Central memory CD4-positive, alpha-beta T cell (primary cell): Measurements from ENCODE around the gene PTPN4.
"Not testable (repeated sequence)": the region's sequence is repeated elsewhere in the genome, so short reads cannot be mapped to it uniquely, and the experiment has no call there.

Experiments
- DNase-seq: peaks from one replicate; pipeline ENCODE4 v3.0.0; 2022

The PTPN4 gene

GRCh38 chr2:119765433-119766002, 5.8 kb downstream of the PTPN4 start:
- DNase-seq: no peak

- DNase-seq: no peak
These were observed 7.2 kb downstream of the PTPN4 start for GRCh38 chr2:119766944-119767343.

- DNase-seq: no peak
These were observed 9.0 kb downstream of the PTPN4 start for GRCh38 chr2:119768742-119769141.

GRCh38 chr2:119769645-119770044, 9.9 kb downstream of the PTPN4 start:
- no peak for DNase-seq

GRCh38 chr2:119771331-119771730, 11.6 kb downstream of the PTPN4 start:
- no peak for DNase-seq

GRCh38 chr2:119772128-119772527, 12.4 kb downstream of the PTPN4 start:
- no peak for DNase-seq

- peak; percentile 23 for DNase-seq
These were observed 13.0 kb downstream of the PTPN4 start for GRCh38 chr2:119772767-119773166.

GRCh38 chr2:119774026-119774425, 14.3 kb downstream of the PTPN4 start:
- no peak for DNase-seq

- no peak for DNase-seq
These were observed 15.4 kb downstream of the PTPN4 start for GRCh38 chr2:119775102-119775501.

- no peak for DNase-seq
These were observed 22.7 kb downstream of the PTPN4 start for GRCh38 chr2:119782308-119783027.

GRCh38 chr2:119784876-119785275, 25.2 kb downstream of the PTPN4 start:
- no peak for DNase-seq

GRCh38 chr2:119786295-119786694, 26.6 kb downstream of the PTPN4 start:
- DNase-seq: no peak

- DNase-seq: no peak
These were observed 29.0 kb downstream of the PTPN4 start for GRCh38 chr2:119788752-119789151.

GRCh38 chr2:119790466-119790865, 30.7 kb downstream of the PTPN4 start:
- no peak for DNase-seq

GRCh38 chr2:119792907-119793312, 33.2 kb downstream of the PTPN4 start:
- no peak for DNase-seq

GRCh38 chr2:119794237-119794636, 34.5 kb downstream of the PTPN4 start:
- no peak for DNase-seq

GRCh38 chr2:119795309-119796303, 35.9 kb downstream of the PTPN4 start:
- DNase-seq: no peak

GRCh38 chr2:119800376-119800902, 40.7 kb downstream of the PTPN4 start:
- no peak for DNase-seq

- no peak for DNase-seq
These were observed 41.3 kb downstream of the PTPN4 start for GRCh38 chr2:119801040-119801439.

GRCh38 chr2:119801989-119802388, 42.3 kb downstream of the PTPN4 start:
- DNase-seq: not testable (repeated sequence)

- no peak for DNase-seq
These were observed 43.4 kb downstream of the PTPN4 start for GRCh38 chr2:119803101-119803500.

GRCh38 chr2:119804409-119804808, 44.7 kb downstream of the PTPN4 start:
- DNase-seq: not testable (repeated sequence)

- DNase-seq: no peak
These were observed 48.9 kb downstream of the PTPN4 start for GRCh38 chr2:119808516-119809147.
